Measurements from ENCODE around the gene PCCA.

DNA sequence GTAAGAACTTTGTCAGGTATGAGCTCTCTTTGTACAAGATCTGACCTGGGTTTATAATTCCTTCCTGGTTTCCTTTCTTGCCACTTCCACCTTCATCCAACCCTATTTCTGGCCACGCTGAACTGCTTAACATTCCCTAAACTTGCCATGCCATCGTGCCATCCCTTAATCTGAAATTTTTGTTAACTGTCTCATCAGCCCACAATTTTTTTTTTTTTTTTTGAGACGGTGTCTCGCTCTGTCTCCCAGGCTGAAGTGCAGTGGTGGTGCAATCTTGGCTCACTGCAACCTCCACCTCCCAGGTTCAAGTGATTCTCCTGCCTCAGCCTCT is 355.1 kb downstream of the PCCA start:
- TF ChIP-seq, protein P1, sequence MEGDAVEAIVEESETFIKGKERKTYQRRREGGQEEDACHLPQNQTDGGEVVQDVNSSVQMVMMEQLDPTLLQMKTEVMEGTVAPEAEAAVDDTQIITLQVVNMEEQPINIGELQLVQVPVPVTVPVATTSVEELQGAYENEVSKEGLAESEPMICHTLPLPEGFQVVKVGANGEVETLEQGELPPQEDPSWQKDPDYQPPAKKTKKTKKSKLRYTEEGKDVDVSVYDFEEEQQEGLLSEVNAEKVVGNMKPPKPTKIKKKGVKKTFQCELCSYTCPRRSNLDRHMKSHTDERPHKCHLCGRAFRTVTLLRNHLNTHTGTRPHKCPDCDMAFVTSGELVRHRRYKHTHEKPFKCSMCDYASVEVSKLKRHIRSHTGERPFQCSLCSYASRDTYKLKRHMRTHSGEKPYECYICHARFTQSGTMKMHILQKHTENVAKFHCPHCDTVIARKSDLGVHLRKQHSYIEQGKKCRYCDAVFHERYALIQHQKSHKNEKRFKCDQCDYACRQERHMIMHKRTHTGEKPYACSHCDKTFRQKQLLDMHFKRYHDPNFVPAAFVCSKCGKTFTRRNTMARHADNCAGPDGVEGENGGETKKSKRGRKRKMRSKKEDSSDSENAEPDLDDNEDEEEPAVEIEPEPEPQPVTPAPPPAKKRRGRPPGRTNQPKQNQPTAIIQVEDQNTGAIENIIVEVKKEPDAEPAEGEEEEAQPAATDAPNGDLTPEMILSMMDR (IDR thresholded peaks at IDR 0.05): no peak
- no peak for TF ChIP-seq POLR2A (IDR thresholded peaks at IDR 0.05)

Measured in adrenal gland (tissue), 5 donors.